Nephron progenitor cell (in vitro differentiated cells): ENCODE data around the gene GATA5.
"Not testable (repeated sequence)": the region's sequence is repeated elsewhere in the genome, so short reads cannot be mapped to it uniquely, and the experiment has no call there.

Experiments
- DNase-seq: peaks from one replicate; pipeline ENCODE4 v3.0.0; 2021
- H3K27ac Mint-ChIP-seq: 2 replicates; pipeline ENCODE4 v1.8.0; 2021; ENCODE audit warnings: mild to moderate bottlenecking, moderate library complexity, mixed read lengths
- H3K27me3 Mint-ChIP-seq: 2 replicates; pipeline ENCODE4 v1.8.0; 2021; ENCODE audit warnings: mild to moderate bottlenecking, low read depth, mixed read lengths; ENCODE audit not compliant: poor library complexity
- H3K36me3 Mint-ChIP-seq: 2 replicates; pipeline ENCODE4 v1.8.0; 2021; ENCODE audit warnings: low read depth, mixed read lengths
- H3K4me1 Mint-ChIP-seq: 2 replicates; pipeline ENCODE4 v1.8.0; 2021; ENCODE audit warnings: mixed read lengths
- H3K4me3 Mint-ChIP-seq: 2 replicates; pipeline ENCODE4 v1.8.0; 2021; ENCODE audit warnings: mild to moderate bottlenecking, moderate library complexity, mixed read lengths
- H3K9me3 Mint-ChIP-seq: 2 replicates; pipeline ENCODE4 v1.8.0; 2021; ENCODE audit warnings: mild to moderate bottlenecking, moderate library complexity, mixed read lengths
- CTCF ChIP-seq: fragments of 200-600 bp; sonication (generic); IDR thresholded peaks from 2 replicates; pipeline ENCODE4 v1.5.0; 2021; ENCODE audit warnings: antibody characterized with exemption

Gene GATA5

GRCh38 chr20:62427172-62428001 is 48.4 kb downstream of the GATA5 start, which contains the start of gene RBBP8NL:
RBBP8NL (minus strand) TSS chr20:62427539; CDS start chr20:62419647, 7,892 bp downstream.
- peaks cover 58% of the 10 kb centered on the region for H3K4me1 Mint-ChIP-seq
- peak within 1 kb of the TSS; percentile 32 for H3K27ac Mint-ChIP-seq
- no peak for TF ChIP-seq CTCF
- no peak for DNase-seq
- H3K27me3 Mint-ChIP-seq, result peaks cover 15% of the 10 kb centered on the region
- no peaks in the 10 kb centered on the region for H3K9me3 Mint-ChIP-seq
- no peaks in the 10 kb centered on the region for H3K36me3 Mint-ChIP-seq
- H3K4me3 Mint-ChIP-seq, result no peak within 1 kb of the TSS

GRCh38 chr20:62426699-62427131 is 49.1 kb downstream of the GATA5 start:
- H3K4me3 Mint-ChIP-seq, result no peak overlapping the region
- no peak overlapping the region for H3K27ac Mint-ChIP-seq
- peak; percentile 75 for DNase-seq
- H3K9me3 Mint-ChIP-seq, result no peaks in the 10 kb centered on the region
- H3K4me1 Mint-ChIP-seq, result peaks cover 62% of the 10 kb centered on the region
- TF ChIP-seq CTCF, result no peak
- H3K27me3 Mint-ChIP-seq, result peaks cover 11% of the 10 kb centered on the region
- H3K36me3 Mint-ChIP-seq, result no peaks in the 10 kb centered on the region

GRCh38 chr20:62426059-62426348 is 49.8 kb downstream of the GATA5 start:
- peaks cover 61% of the 10 kb centered on the region for H3K4me1 Mint-ChIP-seq
- DNase-seq, H3K27ac Mint-ChIP-seq, H3K9me3 Mint-ChIP-seq, H3K36me3 Mint-ChIP-seq, H3K4me3 Mint-ChIP-seq, H3K27me3 Mint-ChIP-seq: not testable (repeated sequence)

- H3K36me3 Mint-ChIP-seq, result no peaks in the 10 kb centered on the region
- no peak overlapping the region for H3K4me3 Mint-ChIP-seq
- no peaks in the 10 kb centered on the region for H3K9me3 Mint-ChIP-seq
- peaks cover 4% of the 10 kb centered on the region for H3K27me3 Mint-ChIP-seq
- peaks cover 63% of the 10 kb centered on the region for H3K4me1 Mint-ChIP-seq
- DNase-seq, result no peak
- no peak overlapping the region for H3K27ac Mint-ChIP-seq
- TF ChIP-seq CTCF, result no peak
These were observed 50.3 kb downstream of the GATA5 start for GRCh38 chr20:62425281-62426058.

GRCh38 chr20:62424249-62425107 is 51.3 kb downstream of the GATA5 start:
- no peaks in the 10 kb centered on the region for H3K36me3 Mint-ChIP-seq
- peaks cover 65% of the 10 kb centered on the region for H3K4me1 Mint-ChIP-seq
- H3K4me3 Mint-ChIP-seq, result no peak overlapping the region
- no peaks in the 10 kb centered on the region for H3K9me3 Mint-ChIP-seq
- H3K27me3 Mint-ChIP-seq, result peaks cover 8% of the 10 kb centered on the region
- no peak for DNase-seq
- no peak for TF ChIP-seq CTCF
- no peak overlapping the region for H3K27ac Mint-ChIP-seq

GRCh38 chr20:62423326-62423706 is 52.5 kb downstream of the GATA5 start:
- peaks cover 55% of the 10 kb centered on the region for H3K4me1 Mint-ChIP-seq
- H3K27me3 Mint-ChIP-seq, result peaks cover 8% of the 10 kb centered on the region
- no peaks in the 10 kb centered on the region for H3K36me3 Mint-ChIP-seq
- TF ChIP-seq CTCF, result no peak
- H3K27ac Mint-ChIP-seq, result no peak overlapping the region
- H3K4me3 Mint-ChIP-seq, result no peak overlapping the region
- no peak for DNase-seq
- no peaks in the 10 kb centered on the region for H3K9me3 Mint-ChIP-seq
